Thyroid gland (tissue), 4 donors: ENCODE results near the gene AKAP10. TPM values are rescaled to one million over a fixed set of nuclear protein-coding genes. Genes with fewer than 3 reads are reported as not detected.
A peak's percentile ranks its signal among the peaks of the same experiment; 100 is the strongest.
"Not testable (repeated sequence)": the region's sequence is repeated elsewhere in the genome, so short reads cannot be mapped to it uniquely, and the experiment has no call there.

Experiments
- DNase-seq, 2 donors: peaks; one replicate each; pipeline ENCODE4 v3.0.0-alpha.2; 2019
- H3K27ac ChIP-seq, 3 donors: fragments of 200-600 bp; sonication (generic); 1 replicate in 2 of 3; 2 replicates in 1 of 3; pipeline ENCODE4 v1.5.1; 2016 to 2019; ENCODE audit warnings: mild to moderate bottlenecking in 1 of 3, moderate library complexity in 1 of 3
- H3K27me3 ChIP-seq: fragments of 200-600 bp; sonication (generic); one replicate; pipeline ENCODE4 v1.5.1; 2019
- H3K36me3 ChIP-seq, 2 donors: fragments of 200-600 bp; sonication (generic); one replicate each; pipeline ENCODE4 v1.5.1; 2016 to 2019
- H3K4me1 ChIP-seq, 2 donors: fragments of 200-600 bp; sonication (generic); one replicate each; pipeline ENCODE4 v1.5.1; 2017 to 2019
- H3K4me3 ChIP-seq, 3 donors: fragments of 200-600 bp; sonication (generic); replicated peaks in 1 of 3; 1 replicate in 2 of 3; 2 replicates in 1 of 3; pipeline ENCODE4 v1.5.1; 2016; ENCODE audit warnings: mild to moderate bottlenecking in 1 of 3
- H3K9me3 ChIP-seq: fragments of 200-600 bp; sonication (generic); one replicate; pipeline ENCODE4 v1.5.1; 2017
- CTCF ChIP-seq, 6 experiments: fragments of 200-600 bp in 3 of 6; fragments of 450-650 bp in 3 of 6; sonication (generic) in 3 of 6; IDR thresholded peaks; one replicate each; pipeline ENCODE4 v1.5.1; 2016 to 2019; ENCODE audit warnings: antibody characterized with exemption in 6 of 6, mild to moderate bottlenecking in 2 of 6, inconsistent platforms in 1 of 6, moderate library complexity in 1 of 6
- POLR2A ChIP-seq, 2 donors: fragments of 450-650 bp; IDR thresholded peaks; one replicate each; pipeline ENCODE4 v1.6.1; 2017; ENCODE audit warnings: antibody characterized with exemption in 2 of 2, mild to moderate bottlenecking in 2 of 2, moderate library complexity in 1 of 2
- WGBS, 2 donors: methylation state at CpG; one replicate each; pipeline ENCODE4 v1.1.5; 2017; 5-methylcytosine and 5-hydroxymethylcytosine counted together
- intact Hi-C: fragments of 100-400 bp; cut with DNase I; formaldehyde crosslinking; loops from one replicate; pipeline ENCODE4 v1.15.1; 2023
- total RNA-seq, 4 donors: library from RNA; depleted of rRNA; stranded (reverse); fragments of >200 nt; gene quantifications; one replicate each; pipeline ENCODE4 v1.2.3, GENCODE V29; 2016

Gene AKAP10, protein sequence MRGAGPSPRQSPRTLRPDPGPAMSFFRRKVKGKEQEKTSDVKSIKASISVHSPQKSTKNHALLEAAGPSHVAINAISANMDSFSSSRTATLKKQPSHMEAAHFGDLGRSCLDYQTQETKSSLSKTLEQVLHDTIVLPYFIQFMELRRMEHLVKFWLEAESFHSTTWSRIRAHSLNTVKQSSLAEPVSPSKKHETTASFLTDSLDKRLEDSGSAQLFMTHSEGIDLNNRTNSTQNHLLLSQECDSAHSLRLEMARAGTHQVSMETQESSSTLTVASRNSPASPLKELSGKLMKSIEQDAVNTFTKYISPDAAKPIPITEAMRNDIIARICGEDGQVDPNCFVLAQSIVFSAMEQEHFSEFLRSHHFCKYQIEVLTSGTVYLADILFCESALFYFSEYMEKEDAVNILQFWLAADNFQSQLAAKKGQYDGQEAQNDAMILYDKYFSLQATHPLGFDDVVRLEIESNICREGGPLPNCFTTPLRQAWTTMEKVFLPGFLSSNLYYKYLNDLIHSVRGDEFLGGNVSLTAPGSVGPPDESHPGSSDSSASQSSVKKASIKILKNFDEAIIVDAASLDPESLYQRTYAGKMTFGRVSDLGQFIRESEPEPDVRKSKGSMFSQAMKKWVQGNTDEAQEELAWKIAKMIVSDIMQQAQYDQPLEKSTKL
- 10 to 100 TPM; 34.6 to 65.0 (median 42.0) TPM for total RNA-seq

- WGBS, 2 donors: 0 to 1% methylated on average over 28 to 34 of the region's 75 CpGs
- Histone ChIP-seq H3K4me3 (peak within 1 kb of the TSS; percentile 27 to 98 (median 90)), H3K4me1 (peaks cover 22 to 34% of the 10 kb centered on the region in 2 donors), H3K27ac (peak within 1 kb of the TSS; percentile 86 to 96 (median 91)), H3K27me3 (no peaks in the 10 kb centered on the region), H3K36me3 (no peaks in the 10 kb centered on the region), H3K9me3 (no peaks in the 10 kb centered on the region)
- TF ChIP-seq CTCF (IDR thresholded peaks at IDR 0.05) (no peak), POLR2A (IDR thresholded peaks at IDR 0.05) (peak in 1 of 2 donors; percentile 61)
- intact Hi-C loops: no loop called here
- DNase-seq: peak; percentile 93 to 95
Observed at GRCh38 chr17:19977293-19978208, at the start of gene AKAP10. Gene AKAP10, minus strand, starts transcription at chr17:19977828. Its CDS starts 149 bp downstream, at chr17:19977679.

GRCh38 chr17:20026960-20027359 is 49.3 kb upstream of the AKAP10 start:
- H3K27ac ChIP-seq: peak overlapping the region in 1 of 3 donors; percentile 0
- H3K36me3 ChIP-seq: no peaks in the 10 kb centered on the region
- no peak overlapping the region for H3K4me3 ChIP-seq
- TF ChIP-seq CTCF (IDR thresholded peaks at IDR 0.05) (no peak), POLR2A (IDR thresholded peaks at IDR 0.05) (no peak)
- intact Hi-C loops: no loop called here
- no peak for DNase-seq
- no peaks in the 10 kb centered on the region for H3K27me3 ChIP-seq
- no peaks in the 10 kb centered on the region for H3K4me1 ChIP-seq
- H3K9me3 ChIP-seq: no peaks in the 10 kb centered on the region

DNA sequence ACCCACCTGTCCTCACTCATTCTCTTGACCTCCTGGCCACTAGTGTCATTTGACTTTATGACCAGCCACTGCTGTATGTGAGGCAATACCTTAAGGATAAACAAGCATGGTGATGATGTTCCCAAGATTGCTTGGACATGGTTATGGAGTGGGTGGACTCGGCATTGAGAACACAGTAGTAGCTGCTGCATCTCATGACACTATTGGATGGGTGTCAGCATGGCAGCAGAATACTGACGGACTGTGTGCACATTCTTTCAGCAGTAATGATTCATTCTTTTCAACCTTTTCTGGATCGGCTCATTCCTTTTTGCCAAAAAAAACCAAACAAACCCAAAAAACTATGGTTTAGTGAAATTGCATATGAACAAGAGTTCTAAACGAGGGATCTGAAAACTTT is 45.1 kb upstream of the AKAP10 start:
- no peaks in the 10 kb centered on the region for H3K36me3 ChIP-seq

GRCh38 chr17:20016475-20016992 is 38.9 kb upstream of the AKAP10 start:
- intact Hi-C loops: loop anchor here (10.0 kb wide), 1 partner anchor 78 kb away; no protein-coding TSS in a partner anchor
- not testable (repeated sequence) for H3K27ac ChIP-seq, H3K4me3 ChIP-seq, H3K27me3 ChIP-seq, H3K9me3 ChIP-seq, H3K36me3 ChIP-seq, H3K4me1 ChIP-seq, DNase-seq
- 97 to 100% methylated on average over 11 to 16 of the region's 32 CpGs for WGBS, 2 donors

More for the DNA sequence above, 45.1 kb upstream of the AKAP10 start:
- no peak for DNase-seq
- Histone ChIP-seq H3K27ac (no peak overlapping the region), H3K9me3 (no peaks in the 10 kb centered on the region), H3K27me3 (no peaks in the 10 kb centered on the region), H3K4me3 (no peak overlapping the region), H3K4me1 (no peaks in the 10 kb centered on the region)
- intact Hi-C loops: no loop called here
- TF ChIP-seq CTCF (IDR thresholded peaks at IDR 0.05): no peak
- 79 to 82% methylated on average over 4 of the region's 4 CpGs for whole genome bisulfite sequencing, 2 donors

GRCh38 chr17:20012017-20012536 is 34.4 kb upstream of the AKAP10 start:
- Histone ChIP-seq H3K4me1 (peaks cover 0 to 3% of the 10 kb centered on the region in 2 donors), H3K4me3 (no peak overlapping the region), H3K9me3 (no peaks in the 10 kb centered on the region), H3K27me3 (no peaks in the 10 kb centered on the region), H3K36me3 (no peaks in the 10 kb centered on the region), H3K27ac (no peak overlapping the region)
- 80 to 85% methylated on average over 2 of the region's 2 CpGs for WGBS, 2 donors
- no peak for DNase-seq
- intact Hi-C loops: loop anchor here (10.0 kb wide), 1 partner anchor 83 kb away; no protein-coding TSS in a partner anchor
- TF ChIP-seq POLR2A (IDR thresholded peaks at IDR 0.05) (no peak), CTCF (IDR thresholded peaks at IDR 0.05) (no peak)
